Adipose tissue (tissue), 3 donors: ENCODE data around the gene GAK. TPM values are rescaled to one million over a fixed set of nuclear protein-coding genes. Genes with fewer than 3 reads are reported as not detected.
"Not testable (repeated sequence)": the region's sequence is repeated elsewhere in the genome, so short reads cannot be mapped to it uniquely, and the experiment has no call there.

Experiments used
- H3K27ac ChIP-seq: one replicate; pipeline ENCODE4 v1.5.1; 2013; ENCODE audit warnings: low read depth, low read length
- WGBS, 3 donors: extraction: QIAGEN DNeasy Blood & Tissue Kit; methylation state at CpG; one replicate each; pipeline ENCODE4 v1.1.7; 2013; 5-methylcytosine and 5-hydroxymethylcytosine counted together
- polyA plus RNA-seq, 3 donors: library from polyadenylated mRNA; stranded (reverse); fragments of 200-250 nt; gene quantifications; one replicate each; pipeline ENCODE4 v1.2.3, GENCODE V29; 2013
- donor health status: healthy with polysubstance abuse.
- donor health status: Bipolar disorder and iron deficiency.
- donor health status: healthy.

Gene GAK
- polyA plus RNA-seq, 3 donors: 75.2 to 90.3 (median 77.5) TPM

- no peak overlapping the region for H3K27ac ChIP-seq
- 79 to 81% (median 79%) methylated on average over 23 to 24 of the region's 24 CpGs for WGBS, 3 donors
Observed at GRCh38 chr4:820230-821172, 111.6 kb downstream of the GAK start.

- WGBS, 3 donors: 75 to 82% (median 80%) methylated on average over 20 of the region's 20 CpGs
- H3K27ac ChIP-seq: no peak overlapping the region
Observed at GRCh38 chr4:819401-820229, 112.5 kb downstream of the GAK start.

GRCh38 chr4:818106-818921 lies 113.8 kb downstream of the GAK start:
- no peak overlapping the region for H3K27ac ChIP-seq
- WGBS, 3 donors: 84 to 87% (median 85%) methylated on average over 41 to 42 of the region's 42 CpGs

GRCh38 chr4:815464-816146 lies 116.5 kb downstream of the GAK start:
- H3K27ac ChIP-seq: no peak overlapping the region
- WGBS, 3 donors: 7 to 32% (median 20%) methylated on average over 11 of the region's 11 CpGs

DNA sequence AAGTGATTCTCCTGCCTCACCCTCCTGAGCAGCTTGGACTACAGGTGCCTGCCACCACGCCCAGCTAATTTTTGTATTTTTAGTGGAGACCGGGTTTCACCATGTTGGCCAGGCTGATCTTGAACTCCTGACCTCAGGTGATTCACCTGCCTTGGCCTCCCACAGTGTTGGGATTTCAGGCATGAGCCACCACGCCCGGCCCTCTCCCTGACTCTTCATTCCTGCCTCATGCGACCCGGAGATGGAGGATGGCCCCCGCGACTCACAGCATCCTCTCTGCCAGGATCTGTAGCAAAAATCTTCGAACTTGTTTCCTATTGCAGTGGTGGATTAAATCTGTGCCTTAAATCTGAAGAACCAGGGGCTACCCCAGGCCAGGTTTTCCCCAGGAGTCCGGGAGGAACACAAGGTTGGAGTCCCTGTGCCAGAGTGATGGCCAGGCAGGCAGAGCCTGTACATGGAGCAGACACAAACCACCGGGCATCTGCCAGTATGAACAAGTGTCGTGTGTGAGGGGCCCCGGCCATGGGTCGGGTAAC lies 117.7 kb downstream of the GAK start:
- no peak overlapping the region for H3K27ac ChIP-seq
- 79 to 84% (median 82%) methylated on average over 14 of the region's 14 CpGs for WGBS, 3 donors

DNA sequence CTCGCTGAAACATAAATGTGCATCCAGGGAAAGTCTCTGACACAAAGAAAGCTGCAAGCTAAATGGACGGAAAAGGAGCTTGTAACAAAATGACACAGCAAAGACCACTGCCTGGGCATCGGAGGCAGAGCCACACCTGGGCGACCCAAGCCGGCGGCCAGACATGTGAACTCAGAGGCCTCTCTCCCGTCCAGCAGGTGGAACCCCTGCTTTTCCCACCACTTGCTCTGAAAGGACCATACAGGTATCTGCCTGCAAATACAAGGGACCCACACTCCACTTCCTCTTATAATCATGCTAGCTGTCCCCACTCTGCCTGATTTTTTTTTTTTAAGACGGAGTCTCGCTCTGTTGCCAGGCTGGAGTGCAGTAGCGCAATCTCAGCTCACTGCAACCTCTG lies 118.2 kb downstream of the GAK start:
- no peak overlapping the region for H3K27ac ChIP-seq
- 55 to 69% (median 60%) methylated on average over 10 of the region's 10 CpGs for WGBS, 3 donors

GRCh38 chr4:808860-809570 lies 123.1 kb downstream of the GAK start:
- 58 to 81% (median 70%) methylated on average over 28 to 30 of the region's 30 CpGs for WGBS, 3 donors
- H3K27ac ChIP-seq: no peak overlapping the region

DNA sequence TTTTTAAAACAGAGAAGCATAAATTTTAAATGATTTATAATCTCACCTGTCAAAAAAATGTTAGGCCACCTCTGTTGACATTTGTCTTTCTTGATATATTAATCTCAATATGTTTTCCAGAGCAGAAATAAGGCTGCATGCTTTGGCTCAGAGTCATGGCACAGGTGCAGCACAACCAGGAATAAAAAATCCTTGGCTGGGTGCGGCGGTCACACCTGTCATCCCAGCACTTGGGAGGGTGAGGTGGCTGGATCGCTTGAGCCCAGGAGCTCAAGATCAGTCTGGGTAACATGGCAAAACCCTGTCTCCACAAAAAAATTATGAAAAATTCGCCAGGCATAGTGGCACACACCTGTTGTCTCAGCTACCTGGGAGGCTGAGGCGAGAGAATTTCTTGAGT lies 124.3 kb downstream of the GAK start:
- WGBS, 3 donors: 47 to 81% (median 81%) methylated on average over 5 of the region's 5 CpGs
- H3K27ac ChIP-seq: no peak overlapping the region

GRCh38 chr4:806979-807378 lies 125.1 kb downstream of the GAK start:
- WGBS, 3 donors: 82 to 92% (median 89%) methylated on average over 4 of the region's 4 CpGs

DNA sequence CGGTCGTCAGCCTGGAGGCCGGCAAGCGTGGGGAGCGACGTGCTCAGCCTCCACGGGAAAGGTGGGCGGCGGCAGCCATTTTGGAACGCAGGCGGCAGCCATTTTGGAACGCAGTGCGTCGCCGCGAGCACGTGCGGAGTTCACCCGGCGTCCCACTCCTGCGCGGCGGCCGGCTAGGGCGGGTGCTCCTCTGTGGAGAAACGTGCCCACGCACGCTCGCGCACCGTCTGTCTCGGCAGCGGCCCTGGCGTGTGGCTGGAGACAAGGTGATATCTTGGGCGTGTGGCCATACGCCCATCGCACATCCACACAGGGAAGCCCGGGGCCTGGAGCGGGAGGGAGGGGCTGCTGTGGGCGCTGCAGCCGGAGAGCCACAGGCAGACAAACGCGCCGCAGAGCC lies 127.3 kb downstream of the GAK start:
- 73 to 84% (median 81%) methylated on average over 44 of the region's 44 CpGs for WGBS, 3 donors
- no peak overlapping the region for H3K27ac ChIP-seq

More at GRCh38 chr4:806979-807378, 125.1 kb downstream of the GAK start:
- not testable (repeated sequence) for H3K27ac ChIP-seq

GRCh38 chr4:803884-804283 lies 128.2 kb downstream of the GAK start:
- 89 to 93% (median 93%) methylated on average over 13 of the region's 13 CpGs for WGBS, 3 donors
- H3K27ac ChIP-seq: no peak overlapping the region

- WGBS, 3 donors: 91 to 95% (median 91%) methylated on average over 13 of the region's 13 CpGs
Observed at GRCh38 chr4:801436-802124, 130.5 kb downstream of the GAK start.

More at GRCh38 chr4:801436-802124, 130.5 kb downstream of the GAK start:
- H3K27ac ChIP-seq: no peak overlapping the region

Other genes with a start within 250 kb of the GAK start
- 10 to 100 TPM in 2 of 3 donors, 1 to 10 TPM in 1; 6.5 to 14.6 (median 10.3) TPM for gene SLC49A3, start 243.2 kb downstream of the GAK start, polyA plus RNA-seq
- 10 to 100 TPM; 15.8 to 38.9 (median 26.6) TPM for gene PCGF3, start 226.5 kb downstream of the GAK start, polyA plus RNA-seq
- 10 to 100 TPM in 1 of 3 donors, 1 to 10 TPM in 2; 1.2 to 12.7 (median 2.4) TPM for gene CPLX1, start 106.2 kb downstream of the GAK start, polyA plus RNA-seq
- 10 to 100 TPM; 13.8 to 33.2 (median 22.7) TPM for gene TMEM175, start 144 bp upstream of the GAK start, polyA plus RNA-seq
- gene DGKQ, start 41.3 kb upstream of the GAK start, polyA plus RNA-seq: 1 to 10 TPM; 6.4 to 7.1 (median 6.6) TPM
- 10 to 100 TPM; 10.8 to 23.9 (median 13.7) TPM for gene IDUA, start 54.7 kb upstream of the GAK start, polyA plus RNA-seq
- gene SLC26A1, start 61.1 kb upstream of the GAK start, polyA plus RNA-seq: under 1 TPM; 0.11 to 0.51 (median 0.31) TPM
- gene FGFRL1, start 79.3 kb upstream of the GAK start, polyA plus RNA-seq: 100 to 1,000 TPM in 1 of 3 donors, 10 to 100 TPM in 2; 20.7 to 142 (median 32.4) TPM
- 10 to 100 TPM in 1 of 3 donors, 1 to 10 TPM in 2; 4.3 to 17.4 (median 4.7) TPM for gene RNF212, start 181.2 kb upstream of the GAK start, polyA plus RNA-seq
- 10 to 100 TPM in 2 of 3 donors, 1 to 10 TPM in 1; 8.7 to 36.4 (median 26.3) TPM for gene SPON2, start 240.3 kb upstream of the GAK start, polyA plus RNA-seq